ENCODE data around the gene GNB1L.
"Not testable (repeated sequence)": the region's sequence is repeated elsewhere in the genome, so short reads cannot be mapped to it uniquely, and the experiment has no call there.

The GNB1L gene

GRCh38 chr22:19799322-19800190 is 55.1 kb downstream of the GNB1L start:
- no peak for DNase-seq (ENCODE audit: low read depth in 1 of 2, low spot score in 1 of 2)

GRCh38 chr22:19798891-19799293 is 55.8 kb downstream of the GNB1L start:
- no peak for DNase-seq (ENCODE audit: low read depth in 1 of 2, low spot score in 1 of 2)

- DNase-seq (ENCODE audit: low read depth in 1 of 2, low spot score in 1 of 2) = no peak
These were observed 56.5 kb downstream of the GNB1L start for GRCh38 chr22:19798003-19798665.

GRCh38 chr22:19797086-19798002 is 57.3 kb downstream of the GNB1L start:
- DNase-seq (ENCODE audit: low read depth in 1 of 2, low spot score in 1 of 2) = no peak

- DNase-seq (ENCODE audit: low read depth in 1 of 2, low spot score in 1 of 2) = no peak
These were observed 58.5 kb downstream of the GNB1L start for GRCh38 chr22:19796160-19796559.

GRCh38 chr22:19795617-19796008 is 59.1 kb downstream of the GNB1L start:
- no peak for DNase-seq (ENCODE audit: low read depth in 1 of 2, low spot score in 1 of 2)

GRCh38 chr22:19793661-19794310 is 60.9 kb downstream of the GNB1L start:
- no peak for DNase-seq (ENCODE audit: low read depth in 1 of 2, low spot score in 1 of 2)

- DNase-seq (ENCODE audit: low read depth in 1 of 2, low spot score in 1 of 2) = no peak
These were observed 61.5 kb downstream of the GNB1L start for GRCh38 chr22:19793161-19793560.

GRCh38 chr22:19792383-19792896 is 62.2 kb downstream of the GNB1L start:
- not testable (repeated sequence) for DNase-seq (ENCODE audit: low read depth in 1 of 2, low spot score in 1 of 2)

- no peak for DNase-seq (ENCODE audit: low read depth in 1 of 2, low spot score in 1 of 2)
These were observed 62.8 kb downstream of the GNB1L start for GRCh38 chr22:19791894-19792293.

- DNase-seq (ENCODE audit: low read depth in 1 of 2, low spot score in 1 of 2) = no peak
These were observed 63.4 kb downstream of the GNB1L start for GRCh38 chr22:19791243-19791642.

- DNase-seq (ENCODE audit: low read depth in 1 of 2, low spot score in 1 of 2) = no peak
These were observed 64.8 kb downstream of the GNB1L start for GRCh38 chr22:19789828-19790227.

- DNase-seq (ENCODE audit: low read depth in 1 of 2, low spot score in 1 of 2) = no peak
These were observed 65.3 kb downstream of the GNB1L start for GRCh38 chr22:19789406-19789805.

GRCh38 chr22:19788661-19789225 is 65.9 kb downstream of the GNB1L start:
- DNase-seq (ENCODE audit: low read depth in 1 of 2, low spot score in 1 of 2) = no peak

GRCh38 chr22:19787849-19788141 is 66.9 kb downstream of the GNB1L start:
- no peak for DNase-seq (ENCODE audit: low read depth in 1 of 2, low spot score in 1 of 2)

GRCh38 chr22:19786959-19787848 is 67.5 kb downstream of the GNB1L start:
- no peak for DNase-seq (ENCODE audit: low read depth in 1 of 2, low spot score in 1 of 2)

GRCh38 chr22:19786264-19786585 is 68.4 kb downstream of the GNB1L start:
- no peak for DNase-seq (ENCODE audit: low read depth in 1 of 2, low spot score in 1 of 2)

GRCh38 chr22:19785461-19786263 is 69.0 kb downstream of the GNB1L start:
- no peak for DNase-seq (ENCODE audit: low read depth in 1 of 2, low spot score in 1 of 2)
